GM12872 (cell line): ENCODE results near the gene DCHS1.

Source experiments
- CTCF ChIP-seq: IDR thresholded peaks from 3 replicates; pipeline ENCODE4 v1.5.1; 2011; ENCODE audit warnings: low read depth, mild to moderate bottlenecking, low read length, moderate library complexity; ENCODE audit not compliant: insufficient read depth

DCHS1 gene

GRCh38 chr11:6603287-6604080 is 52.1 kb downstream of the DCHS1 start, which contains the start of the genes ILK and RRP8:
Gene ILK (plus strand): TSS chr11:6603774. CDS start chr11:6604272, 498 bp downstream.
Gene RRP8 (minus strand): TSS chr11:6603616. CDS start chr11:6603502, 114 bp downstream.
- TF ChIP-seq CTCF, result no peak

- no peak for TF ChIP-seq CTCF
These were observed 53.3 kb downstream of the DCHS1 start for GRCh38 chr11:6602096-6602940.

- TF ChIP-seq CTCF, result no peak
These were observed 54.6 kb downstream of the DCHS1 start for GRCh38 chr11:6601041-6601461.

- TF ChIP-seq CTCF, result no peak
These were observed 55.7 kb downstream of the DCHS1 start for GRCh38 chr11:6599881-6600390.

GRCh38 chr11:6599449-6599848 is 56.2 kb downstream of the DCHS1 start:
- no peak for TF ChIP-seq CTCF

GRCh38 chr11:6598555-6598954 is 57.1 kb downstream of the DCHS1 start:
- no peak for TF ChIP-seq CTCF

GRCh38 chr11:6596239-6596877 is 59.3 kb downstream of the DCHS1 start:
- TF ChIP-seq CTCF, result no peak
